Tibial nerve (tissue), 4 donors: ENCODE data around the gene GLIS2. TPM values are rescaled to one million over a fixed set of nuclear protein-coding genes. Genes with fewer than 3 reads are reported as not detected.

Experiments used
- DNase-seq, 2 donors: peaks; one replicate each; pipeline ENCODE4 v3.0.0-alpha.2; 2019; ENCODE audit warnings: low spot score in 2 of 2
- H3K27ac ChIP-seq, 4 donors: fragments of 200-600 bp; sonication (generic) in 3 of 4; one replicate each; pipeline ENCODE4 v1.5.1; 2017 to 2019; ENCODE audit warnings: mild to moderate bottlenecking in 1 of 4
- H3K27me3 ChIP-seq, 2 donors: fragments of 200-600 bp; sonication (generic) in 1 of 2; one replicate each; pipeline versions ENCODE4 v1.5.1 to v1.6.0; 2017 to 2019
- H3K36me3 ChIP-seq, 3 donors: fragments of 200-600 bp; sonication (generic); one replicate each; pipeline ENCODE4 v1.5.1; 2018 to 2019
- H3K4me1 ChIP-seq, 4 donors: fragments of 200-600 bp; sonication (generic) in 3 of 4; one replicate each; pipeline ENCODE4 v1.5.1; 2017 to 2019
- H3K4me3 ChIP-seq, 4 donors: fragments of 200-600 bp; sonication (generic) in 3 of 4; one replicate each; pipeline ENCODE4 v1.5.1; 2017 to 2019; ENCODE audit warnings: mild to moderate bottlenecking in 1 of 4, moderate library complexity in 1 of 4
- H3K9me3 ChIP-seq, 4 donors: fragments of 200-600 bp; sonication (generic) in 3 of 4; one replicate each; pipeline ENCODE4 v1.5.1; 2017 to 2019
- EP300 ChIP-seq, 2 donors: sonication (generic); formaldehyde crosslinking; IDR thresholded peaks; one replicate each; pipeline ENCODE4 v1.6.1; 2017; ENCODE audit warnings: antibody characterized with exemption in 2 of 2, mild to moderate bottlenecking in 1 of 2
- POLR2A ChIP-seq, 2 donors: fragments of 450-650 bp; IDR thresholded peaks; one replicate each; pipeline ENCODE4 v1.6.1; 2017; ENCODE audit warnings: antibody characterized with exemption in 2 of 2, mild to moderate bottlenecking in 2 of 2, moderate library complexity in 2 of 2
- WGBS, 2 donors: methylation state at CpG; one replicate each; pipeline ENCODE4 v1.1.5; 2018; 5-methylcytosine and 5-hydroxymethylcytosine counted together
- total RNA-seq, 4 donors: library from RNA; depleted of rRNA; stranded (reverse); fragments of >200 nt; gene quantifications; one replicate each; pipeline ENCODE4 v1.1.0, GENCODE V29; 2016
- TF ChIP-seq, protein P1 (sequence below), 5 experiments: fragments of 200-600 bp in 3 of 5; fragments of 450-650 bp in 2 of 5; sonication (generic) in 3 of 5; IDR thresholded peaks; one replicate each; pipeline ENCODE4 v1.5.1; 2016 to 2019; ENCODE audit warnings: antibody characterized with exemption in 5 of 5, mild to moderate bottlenecking in 3 of 5, moderate library complexity in 2 of 5

GLIS2 gene
- total RNA-seq, 4 donors from 2014 or later: 9.0 to 11.1 (median 10.8) TPM

DNA sequence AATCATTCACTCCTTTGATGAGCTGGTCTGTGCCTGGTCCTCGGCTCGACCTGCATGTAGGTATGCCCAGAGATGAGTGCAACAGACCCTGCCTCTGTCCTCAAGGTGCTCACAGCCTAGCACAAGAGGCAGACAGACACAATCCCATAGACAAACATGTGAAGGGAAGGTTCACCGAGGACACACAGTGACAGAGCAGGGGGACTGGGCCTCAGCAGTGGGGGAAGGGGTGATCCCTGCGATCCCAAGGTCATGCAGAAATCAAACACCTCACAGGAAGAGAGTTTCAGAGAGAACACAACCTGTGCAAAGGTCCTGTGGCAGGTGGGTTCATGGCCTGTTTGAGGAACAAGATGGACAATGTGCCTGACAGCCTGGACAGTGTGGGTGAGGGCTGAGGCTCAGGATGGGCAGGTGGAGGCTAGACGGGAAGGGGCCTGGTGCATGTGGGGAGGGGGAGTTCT is 51.6 kb downstream of the GLIS2 start:
- Histone ChIP-seq H3K27ac (peak overlapping the region in 1 of 4 donors; percentile 4), H3K27me3 (no peaks in the 10 kb centered on the region), H3K4me3 (no peak overlapping the region), H3K4me1 (peaks cover 0 to 37% (median 27%) of the 10 kb centered on the region in 4 donors), H3K9me3 (no peaks in the 10 kb centered on the region), H3K36me3 (peaks cover 0 to 29% (median 6%) of the 10 kb centered on the region in 3 donors)
- TF ChIP-seq EP300 (IDR thresholded peaks at IDR 0.05) (no peak), POLR2A (IDR thresholded peaks at IDR 0.05) (no peak)
- TF ChIP-seq, protein P1, sequence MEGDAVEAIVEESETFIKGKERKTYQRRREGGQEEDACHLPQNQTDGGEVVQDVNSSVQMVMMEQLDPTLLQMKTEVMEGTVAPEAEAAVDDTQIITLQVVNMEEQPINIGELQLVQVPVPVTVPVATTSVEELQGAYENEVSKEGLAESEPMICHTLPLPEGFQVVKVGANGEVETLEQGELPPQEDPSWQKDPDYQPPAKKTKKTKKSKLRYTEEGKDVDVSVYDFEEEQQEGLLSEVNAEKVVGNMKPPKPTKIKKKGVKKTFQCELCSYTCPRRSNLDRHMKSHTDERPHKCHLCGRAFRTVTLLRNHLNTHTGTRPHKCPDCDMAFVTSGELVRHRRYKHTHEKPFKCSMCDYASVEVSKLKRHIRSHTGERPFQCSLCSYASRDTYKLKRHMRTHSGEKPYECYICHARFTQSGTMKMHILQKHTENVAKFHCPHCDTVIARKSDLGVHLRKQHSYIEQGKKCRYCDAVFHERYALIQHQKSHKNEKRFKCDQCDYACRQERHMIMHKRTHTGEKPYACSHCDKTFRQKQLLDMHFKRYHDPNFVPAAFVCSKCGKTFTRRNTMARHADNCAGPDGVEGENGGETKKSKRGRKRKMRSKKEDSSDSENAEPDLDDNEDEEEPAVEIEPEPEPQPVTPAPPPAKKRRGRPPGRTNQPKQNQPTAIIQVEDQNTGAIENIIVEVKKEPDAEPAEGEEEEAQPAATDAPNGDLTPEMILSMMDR (IDR thresholded peaks at IDR 0.05): no peak
- 91 to 98% methylated on average over 3 to 5 of the region's 5 CpGs for WGBS, 2 donors
- no peak for DNase-seq

DNA sequence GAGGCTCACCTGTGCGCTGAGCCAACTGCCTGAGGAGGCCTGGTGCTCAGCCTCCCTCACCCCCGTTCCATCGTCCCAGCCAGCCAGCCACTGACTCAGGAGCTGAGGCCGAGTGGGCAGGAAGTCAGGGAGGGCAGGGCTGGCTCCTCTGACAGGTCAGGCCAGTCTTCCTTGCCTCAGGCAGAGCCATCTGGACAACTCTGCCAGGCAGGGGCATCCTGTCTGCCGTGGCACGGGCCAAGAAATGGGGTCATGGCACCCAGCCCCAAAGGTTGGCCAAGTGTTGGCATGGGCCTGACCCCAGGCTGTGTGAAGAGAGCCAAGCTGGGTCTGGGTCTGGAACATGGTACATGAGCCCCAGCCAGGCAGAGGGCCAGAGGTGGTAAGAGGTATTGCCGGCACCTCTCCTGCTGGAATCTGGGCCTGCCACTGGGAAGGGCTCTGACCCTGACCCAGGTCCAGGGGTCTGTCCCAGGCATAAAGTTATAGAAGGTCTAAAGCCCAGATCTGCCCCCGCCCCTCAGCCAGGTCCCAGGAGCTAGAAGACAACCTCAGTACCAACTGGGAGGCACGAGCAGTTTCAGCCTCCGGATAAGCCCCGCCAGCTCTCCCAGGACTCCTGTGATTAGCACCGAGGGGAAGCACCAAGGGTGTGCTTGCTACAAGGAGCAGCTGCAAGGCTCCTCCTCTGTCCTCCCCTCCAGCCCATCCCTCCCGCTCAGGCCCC is 53.3 kb downstream of the GLIS2 start:
- no peak for DNase-seq
- TF ChIP-seq EP300 (IDR thresholded peaks at IDR 0.05): no peak
- no peak for TF ChIP-seq POLR2A (IDR thresholded peaks at IDR 0.05)
- TF ChIP-seq, protein P1 (IDR thresholded peaks at IDR 0.05): no peak

DNA sequence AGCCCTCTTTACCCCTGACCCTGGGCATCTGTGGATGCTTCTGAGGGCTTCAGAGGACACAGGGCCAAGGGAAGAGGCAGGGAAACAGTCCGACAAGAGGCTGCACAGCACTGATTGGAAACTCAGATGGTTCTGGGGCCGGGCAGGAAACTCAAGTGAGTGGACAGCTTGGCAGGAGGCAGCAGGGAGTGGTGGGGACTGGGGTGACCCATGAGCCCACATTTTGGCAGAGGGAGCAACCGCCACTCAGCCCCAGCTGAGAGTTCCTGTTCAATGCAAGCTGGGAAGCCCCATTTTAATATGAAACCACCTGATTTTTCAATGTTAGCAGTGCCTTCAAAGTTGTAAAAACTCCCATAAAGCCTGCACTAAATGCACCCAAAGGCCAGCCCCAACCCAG is 54.3 kb downstream of the GLIS2 start:
- no peak for DNase-seq
- no peak overlapping the region for H3K4me3 ChIP-seq
- TF ChIP-seq POLR2A (IDR thresholded peaks at IDR 0.05): no peak
- TF ChIP-seq, protein P1 (IDR thresholded peaks at IDR 0.05): no peak
- TF ChIP-seq EP300 (IDR thresholded peaks at IDR 0.05): no peak
- peaks cover 0 to 64% (median 52%) of the 10 kb centered on the region in 4 donors for H3K4me1 ChIP-seq
- peaks cover 0 to 1% (median 0%) of the 10 kb centered on the region in 3 donors for H3K36me3 ChIP-seq
- WGBS, 2 donors: 76 to 78% methylated on average over 3 of the region's 3 CpGs
- H3K27ac ChIP-seq: peak overlapping the region; percentile 81 to 95 (median 89)
- H3K27me3 ChIP-seq: no peaks in the 10 kb centered on the region
- H3K9me3 ChIP-seq: no peaks in the 10 kb centered on the region

More for the DNA sequence above, 53.3 kb downstream of the GLIS2 start:
- Histone ChIP-seq H3K27me3 (no peaks in the 10 kb centered on the region), H3K9me3 (no peaks in the 10 kb centered on the region), H3K27ac (peak overlapping the region; percentile 11 to 95 (median 88)), H3K4me1 (peaks cover 0 to 54% (median 42%) of the 10 kb centered on the region in 4 donors), H3K36me3 (peaks cover 0 to 11% (median 1%) of the 10 kb centered on the region in 3 donors), H3K4me3 (no peak overlapping the region)
- 75 to 79% methylated on average over 10 to 13 of the region's 13 CpGs for WGBS, 2 donors

DNA sequence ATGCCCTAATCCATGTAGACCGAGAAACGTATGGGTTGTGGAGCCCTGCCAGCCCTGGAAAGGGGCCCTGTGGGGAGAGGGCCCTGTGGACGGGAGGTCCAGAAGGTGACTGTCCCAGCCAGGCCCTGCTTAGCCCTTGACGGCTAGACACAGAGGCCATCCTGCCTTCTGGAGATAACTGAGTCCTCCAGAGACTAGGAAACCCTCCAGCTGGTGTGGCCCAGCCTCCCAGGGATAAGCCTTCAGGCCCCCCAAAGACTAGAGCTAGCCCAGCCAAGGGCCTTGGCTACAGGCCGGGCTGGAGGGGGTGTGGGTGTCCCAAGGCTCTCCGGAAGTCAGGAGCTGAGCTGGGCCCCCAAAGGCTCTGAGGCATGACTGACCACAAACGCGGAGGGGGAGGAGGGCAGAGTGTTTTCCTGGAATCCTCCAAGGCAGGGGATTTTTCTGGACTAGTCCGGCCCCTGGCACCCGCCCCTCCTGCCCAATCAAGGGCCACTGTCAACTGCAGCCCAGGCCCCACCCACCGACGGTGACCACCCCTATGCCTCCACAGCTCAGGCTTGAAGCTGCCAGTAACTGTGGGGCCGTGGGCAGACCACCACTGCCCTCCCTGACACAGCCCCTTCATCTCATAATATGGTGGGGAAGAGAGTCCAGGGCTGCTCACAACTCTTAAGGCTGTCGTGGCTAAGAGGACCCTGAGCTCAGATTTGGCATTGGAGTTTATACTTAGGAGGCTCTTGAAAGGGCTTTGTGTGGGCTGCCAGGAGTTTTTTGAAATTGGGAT is 54.9 kb downstream of the GLIS2 start:
- WGBS, 2 donors: 8 to 30% methylated on average over 2 to 14 of the region's 14 CpGs
- H3K4me3 ChIP-seq: peak overlapping the region in 3 of 4 donors; percentile 55 to 81 (median 64)
- peaks cover 0 to 70% (median 58%) of the 10 kb centered on the region in 4 donors for H3K4me1 ChIP-seq

More for the DNA sequence above, 54.9 kb downstream of the GLIS2 start:
- H3K27me3 ChIP-seq: no peaks in the 10 kb centered on the region
- peak; percentile 70 to 71 for DNase-seq
- peak in 1 of 2 donors; percentile 77 for TF ChIP-seq EP300 (IDR thresholded peaks at IDR 0.05)
- TF ChIP-seq, protein P1 (IDR thresholded peaks at IDR 0.05): no peak
- H3K9me3 ChIP-seq: no peaks in the 10 kb centered on the region
- peak overlapping the region; percentile 81 to 95 (median 89) for H3K27ac ChIP-seq
- no peaks in the 10 kb centered on the region for H3K36me3 ChIP-seq
